LNCAP (cell line): ENCODE data around the gene FERMT2.

Experiments used
- CTCF ChIP-seq: fragments of 450-650 bp; IDR thresholded peaks from 2 replicates; pipeline ENCODE4 v1.5.1; 2017; ENCODE audit warnings: mild to moderate bottlenecking

The FERMT2 gene

GRCh38 chr14:52873694-52874093, 77.2 kb downstream of the FERMT2 start:
- no peak for TF ChIP-seq CTCF

- no peak for TF ChIP-seq CTCF
Observed at GRCh38 chr14:52873065-52873464, 77.8 kb downstream of the FERMT2 start.

- no peak for TF ChIP-seq CTCF
Observed at GRCh38 chr14:52871606-52872005, 79.2 kb downstream of the FERMT2 start.

- no peak for TF ChIP-seq CTCF
Observed at GRCh38 chr14:52868911-52869618, 81.8 kb downstream of the FERMT2 start.

GRCh38 chr14:52863334-52863700, 87.5 kb downstream of the FERMT2 start:
- no peak for TF ChIP-seq CTCF

- TF ChIP-seq CTCF: no peak
Observed at GRCh38 chr14:52862632-52863333, 88.1 kb downstream of the FERMT2 start.

GRCh38 chr14:52861403-52861802, 89.4 kb downstream of the FERMT2 start:
- no peak for TF ChIP-seq CTCF
